HUES64 (cell line): Measurements from ENCODE around the gene IL9.

Experiments used
- H3K27ac ChIP-seq: 2 replicates; pipeline ENCODE4 v1.7.0; 2013; ENCODE audit warnings: low read depth, low read length, inconsistent platforms
- H3K27me3 ChIP-seq: 2 replicates; pipeline ENCODE4 v1.6.1; 2013; ENCODE audit warnings: mild to moderate bottlenecking, low read length; ENCODE audit not compliant: insufficient read depth
- H3K36me3 ChIP-seq: 2 replicates; pipeline ENCODE4 v1.6.1; 2013; ENCODE audit warnings: mild to moderate bottlenecking, low read length; ENCODE audit not compliant: insufficient read depth
- H3K4me1 ChIP-seq: 2 replicates; pipeline ENCODE4 v1.6.1; 2013; ENCODE audit warnings: mild to moderate bottlenecking, low read length, moderate library complexity; ENCODE audit not compliant: insufficient read depth
- H3K4me3 ChIP-seq: 2 replicates; pipeline ENCODE4 v1.5.1; 2013; ENCODE audit warnings: mild to moderate bottlenecking, low read length, moderate library complexity
- H3K9ac ChIP-seq: 2 replicates; pipeline ENCODE4 v1.6.1; 2013; ENCODE audit warnings: mild to moderate bottlenecking, low read depth, low read length
- H3K9me3 ChIP-seq: 2 replicates; pipeline ENCODE4 v1.6.1; 2013; ENCODE audit warnings: low read depth, low read length; ENCODE audit not compliant: insufficient read depth
- WGBS: fragments of 150-250, 120-280 bp; methylation state at CpG from one replicate; pipeline ENCODE4 v1.1.7; 2013; ENCODE audit warnings: missing lambda C conversion rate; 5-methylcytosine and 5-hydroxymethylcytosine counted together

Gene IL9

GRCh38 chr5:135890867-135891266, 4.8 kb downstream of the IL9 start:
- H3K9ac ChIP-seq, result no peak overlapping the region
- peaks cover 28% of the 10 kb centered on the region for H3K27me3 ChIP-seq
- H3K27ac ChIP-seq, result no peak overlapping the region
- WGBS, result 93% methylated on average over 5 of the region's 5 CpGs
- H3K9me3 ChIP-seq, result no peaks in the 10 kb centered on the region
- peaks cover 3% of the 10 kb centered on the region; the same call in 1 of the 2 replicates for H3K4me1 ChIP-seq
- no peaks in the 10 kb centered on the region for H3K36me3 ChIP-seq
- H3K4me3 ChIP-seq, result no peak overlapping the region

GRCh38 chr5:135890296-135890695, 5.3 kb downstream of the IL9 start:
- Histone ChIP-seq H3K27me3 (peaks cover 28% of the 10 kb centered on the region), H3K4me3 (no peak overlapping the region), H3K36me3 (no peaks in the 10 kb centered on the region), H3K27ac (no peak overlapping the region), H3K9ac (no peak overlapping the region), H3K4me1 (peaks cover 3% of the 10 kb centered on the region; the same call in 1 of the 2 replicates), H3K9me3 (no peaks in the 10 kb centered on the region)
- 67% methylated on average over 1 of the region's 2 CpGs for WGBS

GRCh38 chr5:135887881-135888614, 7.6 kb downstream of the IL9 start:
- no peak overlapping the region for H3K9ac ChIP-seq
- no peaks in the 10 kb centered on the region for H3K9me3 ChIP-seq
- no peak overlapping the region for H3K27ac ChIP-seq
- H3K36me3 ChIP-seq, result no peaks in the 10 kb centered on the region
- peaks cover 28% of the 10 kb centered on the region for H3K27me3 ChIP-seq
- peaks cover 3% of the 10 kb centered on the region; the same call in 1 of the 2 replicates for H3K4me1 ChIP-seq
- H3K4me3 ChIP-seq, result no peak overlapping the region; the same call in 1 of the 2 replicates
- WGBS, result 42% methylated on average over 13 of the region's 13 CpGs

- 8% methylated on average over 8 of the region's 8 CpGs for WGBS
- H3K9ac ChIP-seq, result no peak overlapping the region
- peak overlapping the region; percentile 26; the same call in 1 of the 2 replicates for H3K4me3 ChIP-seq
- H3K27me3 ChIP-seq, result peaks cover 28% of the 10 kb centered on the region
- peaks cover 3% of the 10 kb centered on the region; the same call in 1 of the 2 replicates for H3K4me1 ChIP-seq
- H3K27ac ChIP-seq, result no peak overlapping the region
- no peaks in the 10 kb centered on the region for H3K9me3 ChIP-seq
- H3K36me3 ChIP-seq, result no peaks in the 10 kb centered on the region
These were observed 8.2 kb downstream of the IL9 start for GRCh38 chr5:135887447-135887864.

- H3K36me3 ChIP-seq, result no peaks in the 10 kb centered on the region
- no peak overlapping the region for H3K27ac ChIP-seq
- 46% methylated on average over 4 of the region's 4 CpGs for WGBS
- H3K4me3 ChIP-seq, result no peak overlapping the region
- H3K9ac ChIP-seq, result no peak overlapping the region
- no peaks in the 10 kb centered on the region for H3K9me3 ChIP-seq
- H3K27me3 ChIP-seq, result peaks cover 28% of the 10 kb centered on the region
- H3K4me1 ChIP-seq, result peaks cover 3% of the 10 kb centered on the region; the same call in 1 of the 2 replicates
These were observed 9.5 kb downstream of the IL9 start for GRCh38 chr5:135886136-135886535.

- H3K9ac ChIP-seq, result no peak overlapping the region
- peaks cover 3% of the 10 kb centered on the region; the same call in 1 of the 2 replicates for H3K4me1 ChIP-seq
- WGBS, result 92% methylated on average over 3 of the region's 3 CpGs
- H3K27ac ChIP-seq, result no peak overlapping the region
- no peak overlapping the region for H3K4me3 ChIP-seq
- no peaks in the 10 kb centered on the region for H3K9me3 ChIP-seq
- H3K36me3 ChIP-seq, result no peaks in the 10 kb centered on the region
- H3K27me3 ChIP-seq, result peaks cover 24% of the 10 kb centered on the region
These were observed 10.6 kb downstream of the IL9 start for GRCh38 chr5:135885031-135885430.

- Histone ChIP-seq H3K4me3 (no peak overlapping the region), H3K36me3 (no peaks in the 10 kb centered on the region), H3K9me3 (no peaks in the 10 kb centered on the region), H3K27ac (no peak overlapping the region), H3K9ac (no peak overlapping the region), H3K4me1 (peaks cover 2% of the 10 kb centered on the region; the same call in 1 of the 2 replicates), H3K27me3 (peaks cover 8% of the 10 kb centered on the region)
- 71% methylated on average over 4 of the region's 4 CpGs for WGBS
These were observed 12.2 kb downstream of the IL9 start for GRCh38 chr5:135883441-135883840.

GRCh38 chr5:135883026-135883425, 12.6 kb downstream of the IL9 start:
- Histone ChIP-seq H3K9me3 (no peaks in the 10 kb centered on the region), H3K27me3 (peaks cover 6% of the 10 kb centered on the region; the same call in 1 of the 2 replicates), H3K4me3 (no peak overlapping the region), H3K27ac (no peak overlapping the region), H3K9ac (no peak overlapping the region), H3K36me3 (no peaks in the 10 kb centered on the region), H3K4me1 (no peaks in the 10 kb centered on the region)
- WGBS, result 82% methylated on average over 3 of the region's 3 CpGs

GRCh38 chr5:135881819-135882218, 13.8 kb downstream of the IL9 start:
- H3K27me3 ChIP-seq, result no peaks in the 10 kb centered on the region
- H3K27ac ChIP-seq, result no peak overlapping the region
- no peaks in the 10 kb centered on the region for H3K4me1 ChIP-seq
- H3K9me3 ChIP-seq, result no peaks in the 10 kb centered on the region
- no peaks in the 10 kb centered on the region for H3K36me3 ChIP-seq
- H3K9ac ChIP-seq, result no peak overlapping the region
- 89% methylated on average over 3 of the region's 3 CpGs for WGBS
- no peak overlapping the region for H3K4me3 ChIP-seq

- Histone ChIP-seq H3K36me3 (no peaks in the 10 kb centered on the region), H3K4me1 (no peaks in the 10 kb centered on the region), H3K4me3 (no peak overlapping the region), H3K27me3 (no peaks in the 10 kb centered on the region), H3K27ac (no peak overlapping the region), H3K9ac (no peak overlapping the region), H3K9me3 (no peaks in the 10 kb centered on the region)
- WGBS, result 93% methylated on average over 4 of the region's 4 CpGs
These were observed 14.4 kb downstream of the IL9 start for GRCh38 chr5:135881244-135881643.

GRCh38 chr5:135880801-135881200, 14.8 kb downstream of the IL9 start:
- H3K9me3 ChIP-seq, result no peaks in the 10 kb centered on the region
- no peak overlapping the region for H3K9ac ChIP-seq
- WGBS, result 77% methylated on average over 7 of the region's 7 CpGs
- H3K27me3 ChIP-seq, result no peaks in the 10 kb centered on the region
- no peak overlapping the region for H3K4me3 ChIP-seq
- no peaks in the 10 kb centered on the region for H3K36me3 ChIP-seq
- H3K27ac ChIP-seq, result no peak overlapping the region
- H3K4me1 ChIP-seq, result no peaks in the 10 kb centered on the region
